ENCODE results near the gene DBP. TPM values are rescaled to one million over a fixed set of nuclear protein-coding genes. Genes with fewer than 3 reads are reported as not detected.
"Not testable (repeated sequence)": the region's sequence is repeated elsewhere in the genome, so short reads cannot be mapped to it uniquely, and the experiment has no call there.

DBP gene
- polyA plus RNA-seq, 2 of the 4 experiments (the other 2 are of a cell fraction), result 2.5 to 3.8 TPM

DNA sequence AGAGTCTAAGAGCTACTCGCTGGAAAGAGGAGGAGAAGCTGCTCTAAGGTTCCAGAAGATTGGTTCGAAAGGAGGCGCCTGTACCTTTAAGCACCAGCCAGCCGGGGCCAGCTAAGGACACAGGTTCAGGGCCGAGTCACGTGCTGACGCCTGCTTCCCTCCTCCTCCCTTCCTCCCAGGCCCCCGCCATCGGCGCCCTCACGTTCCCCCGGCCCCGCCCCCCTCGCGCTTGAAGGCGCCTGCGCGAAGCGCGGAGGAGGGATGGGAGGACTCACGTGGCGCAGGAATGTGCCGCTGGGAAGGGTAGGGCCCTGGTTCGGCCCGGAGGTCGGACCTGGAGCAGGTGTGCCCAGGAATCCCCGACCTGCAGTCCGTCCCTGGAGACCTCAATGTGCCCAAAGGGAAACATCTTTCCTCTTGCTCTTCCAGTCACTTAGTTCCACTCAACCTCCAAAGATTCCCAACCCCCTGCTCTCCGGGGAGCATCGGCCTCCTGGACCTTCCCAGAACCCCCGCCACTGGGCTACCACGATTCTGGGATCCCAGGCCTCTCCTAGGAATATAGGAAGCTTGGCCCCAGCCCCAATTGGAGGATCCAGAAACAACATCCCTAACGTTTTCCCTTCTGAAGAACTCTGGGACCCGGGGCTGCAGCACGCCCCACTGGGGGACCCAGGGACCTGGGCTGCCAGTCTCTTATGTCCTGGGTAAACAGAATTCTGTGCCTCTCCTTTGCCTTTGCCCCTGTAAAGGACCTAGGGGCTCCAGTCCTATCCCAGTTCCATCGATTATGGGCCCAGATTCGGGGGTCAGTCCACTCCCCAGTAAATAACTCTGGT lies 2.5 kb downstream of the DBP start (continued):
- TF ChIP-seq REST (IDR thresholded peaks at IDR 0.05), result no peak
- no peak for TF ChIP-seq HDAC2 (IDR thresholded peaks at IDR 0.05)
- no peak for TF ChIP-seq CHD4 (IDR thresholded peaks at IDR 0.05; ENCODE audit: borderline replicate concordance)
- TF ChIP-seq NPAS2 (CRISPR knock-in tag; IDR thresholded peaks at IDR 0.05; ENCODE audit: borderline replicate concordance), result peak; percentile 94
- 0 out of 2 replicates have a peak, but pooled peaks have one; percentile 32 for TF ChIP-seq TFCP2L1 (CRISPR knock-in tag; IDR thresholded peaks at IDR 0.05)
- no peak for TF ChIP-seq ZC3H11A (IDR thresholded peaks at IDR 0.05)

DNA sequence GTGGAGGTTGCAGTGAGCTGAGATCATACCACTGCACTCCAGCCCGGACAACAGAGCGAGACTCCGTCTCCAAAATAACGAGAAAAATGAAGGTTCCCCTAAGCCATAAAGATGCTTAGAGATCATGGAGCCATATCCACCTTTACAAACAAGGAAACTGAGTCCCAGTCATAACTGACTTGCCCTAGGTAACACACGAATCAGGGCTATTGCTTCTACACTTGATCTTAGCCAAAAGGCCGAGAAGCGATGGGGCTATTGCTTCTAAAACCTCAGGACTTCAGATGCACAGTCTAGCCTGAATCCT lies 3.2 kb downstream of the DBP start:
- Histone ChIP-seq H3K27ac (peak overlapping the region; percentile 86 to 92), H3K4me2 (peak overlapping the region; percentile 100), H3K4me1 (peaks cover 55% of the 10 kb centered on the region), H3K4me3 (no peak overlapping the region; the same call in 2 of the 3 replicates), H3K9me3 (no peaks in the 10 kb centered on the region)
- 75% methylated on average over 7 of the region's 7 CpGs for WGBS (ENCODE audit: missing lambda C conversion rate)
- FAIRE-seq (no peak), DNase-seq (ENCODE audit: low read depth in 1 of 2, low spot score in 1 of 2) (no peak), ATAC-seq (no peak)
- ChIA-PET POLR2A (interaction anchor here (0.5 to 1.5 kb wide), 5 partner anchors 10 to 77 kb away, joined by 3 to 18 read pairs (median 8); partner anchors contain the start of genes CA11, RPL18 and SPHK2), CTCF (interaction anchor here (0.5 to 2.0 kb wide), 8 partner anchors 10 to 515 kb away, joined by 3 to 6 read pairs (median 4); partner anchors contain the start of genes CA11 and FAM83E)
- no peak for TF ChIP-seq CBX2 (IDR thresholded peaks at IDR 0.05; ENCODE audit: borderline replicate concordance, low read depth)

GRCh38 chr19:48633148-48634035 lies 3.8 kb downstream of the DBP start:
- peaks cover 50% of the 10 kb centered on the region for H3K4me1 ChIP-seq
- WGBS (ENCODE audit: missing lambda C conversion rate), result 79% methylated on average over 22 of the region's 22 CpGs

GRCh38 chr19:48632692-48633147 lies 4.5 kb downstream of the DBP start:
- Histone ChIP-seq H3K4me3 (no peak overlapping the region), H3K9me3 (no peaks in the 10 kb centered on the region), H3K4me1 (peaks cover 48% of the 10 kb centered on the region), H3K4me2 (peak overlapping the region; percentile 100; the same call in 1 of the 3 replicates), H3K27ac (peak overlapping the region in 1 of 2 experiments; percentile 92; a peak in 4 of 6 replicates)
- ATAC-seq, result no peak
- CTCF ChIA-PET, result interaction anchor here (0.7 to 2.0 kb wide), 5 partner anchors 9 to 49 kb away, joined by 3 to 6 read pairs (median 3); no protein-coding TSS in a partner anchor
- TF ChIP-seq PBX3 (IDR thresholded peaks at IDR 0.05) (no peak), MAFK (IDR thresholded peaks at IDR 0.05; ENCODE audit: partially characterized antibody) (peak; percentile 73)
- DNase-seq (ENCODE audit: low read depth in 1 of 2, low spot score in 1 of 2), result no peak
- POLR2A ChIA-PET, result no interaction called here
- FAIRE-seq, result no peak

More at GRCh38 chr19:48633148-48634035, 3.8 kb downstream of the DBP start:
- DNase-seq (ENCODE audit: low read depth in 1 of 2, low spot score in 1 of 2) (no peak), ATAC-seq (no peak), FAIRE-seq (no peak)
- Histone ChIP-seq H3K4me2 (peak overlapping the region; percentile 100), H3K9me3 (no peaks in the 10 kb centered on the region), H3K27ac (peak overlapping the region; percentile 86 to 92), H3K4me3 (no peak overlapping the region)
- ChIA-PET CTCF (interaction anchor here (0.5 to 2.0 kb wide), 10 partner anchors 9 to 515 kb away, joined by 3 to 6 read pairs (median 3); partner anchors contain the start of genes CA11 and FAM83E), POLR2A (interaction anchor here (0.5 to 1.5 kb wide), 5 partner anchors 9 to 77 kb away, joined by 3 to 18 read pairs (median 8); partner anchors contain the start of genes CA11, RPL18 and SPHK2)
- TF ChIP-seq, protein P1, sequence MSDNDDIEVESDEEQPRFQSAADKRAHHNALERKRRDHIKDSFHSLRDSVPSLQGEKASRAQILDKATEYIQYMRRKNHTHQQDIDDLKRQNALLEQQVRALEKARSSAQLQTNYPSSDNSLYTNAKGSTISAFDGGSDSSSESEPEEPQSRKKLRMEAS (IDR thresholded peaks at IDR 0.05), result no peak
- TF ChIP-seq JUNB (IDR thresholded peaks at IDR 0.05) (0 out of 2 replicates have a peak, but pooled peaks have one; percentile 10), RARB (CRISPR knock-in tag; IDR thresholded peaks at IDR 0.05) (no peak), JUN (IDR thresholded peaks at IDR 0.05) (no peak), POLR2AphosphoS2 (conservative IDR thresholded peaks at IDR 0.05; ENCODE audit: low read length) (no peak)

GRCh38 chr19:48632286-48632685 lies 4.9 kb downstream of the DBP start:
- H3K4me1 ChIP-seq, result peaks cover 52% of the 10 kb centered on the region
- ChIA-PET CTCF (interaction anchor here (0.6 to 2.0 kb wide), 5 partner anchors 8 to 283 kb away, joined by 3 to 5 read pairs (median 3); no protein-coding TSS in a partner anchor), POLR2A (interaction anchor here (2.7 kb wide), 1 partner anchor 13 kb away, joined by 19 read pairs; the partner anchor contains the start of genes RPL18 and SPHK2)
- not testable (repeated sequence) for ATAC-seq; FAIRE-seq; H3K4me3 ChIP-seq; H3K4me2 ChIP-seq; H3K9me3 ChIP-seq; DNase-seq (ENCODE audit: low read depth in 1 of 2, low spot score in 1 of 2)
- WGBS (ENCODE audit: missing lambda C conversion rate), result 95% methylated on average over 11 of the region's 11 CpGs
- peak overlapping the region in 1 of 2 experiments; percentile 92; a peak in 3 of 6 replicates for H3K27ac ChIP-seq

All from A549 (cell line).